Caco-2 (cell line): ENCODE measurements around the gene PCAT7. TPM values are rescaled to one million over a fixed set of nuclear protein-coding genes. Genes with fewer than 3 reads are reported as not detected.
"Not testable (repeated sequence)": the region's sequence is repeated elsewhere in the genome, so short reads cannot be mapped to it uniquely, and the experiment has no call there.

ENCODE experiments used
- Bru-seq: library from RNA; stranded (reverse); fragments of 400-500 nt; gene quantifications from one replicate; lab custom pipeline; 2021; lab: Mats Ljungman, UMichigan
- BruChase-seq, 2 experiments: library from RNA; stranded (reverse); fragments of 400-500 nt; gene quantifications; one replicate each; lab custom pipeline; 2021; lab: Mats Ljungman, UMichigan
- BruUV-seq: library from RNA; stranded (reverse); fragments of 400-500 nt; replicated peaks from 2 replicates; lab custom pipeline; 2021; lab: Mats Ljungman, UMichigan
- CTCF ChIA-PET: fragments of 300-600 bp; sonication (Branson Sonifier 250); formaldehyde crosslinking; loops from one replicate; lab custom pipeline; 2022; ENCODE audit warnings: antibody characterized with exemption; lab: Charles Lee
- POLR2A ChIA-PET: fragments of 300-600 bp; sonication (Branson Sonifier 250); formaldehyde crosslinking; loops from one replicate; lab custom pipeline; 2022; ENCODE audit warnings: antibody characterized with exemption; lab: Charles Lee
- DNase-seq, 2 experiments: peaks; one replicate each; pipeline versions ENCODE4 v3.0.0 to v3.0.0-alpha.2; 2020 to 2022
- H3K27me3 ChIP-seq: replicated peaks from 2 replicates; pipeline ENCODE4 v1.6.0; 2011; ENCODE audit warnings: low read length; ENCODE audit not compliant: control insufficient read depth, insufficient read depth
- H3K36me3 ChIP-seq: 2 replicates; pipeline ENCODE4 v1.5.1; 2011; ENCODE audit warnings: low read length; ENCODE audit not compliant: control insufficient read depth, insufficient read depth
- H3K4me1 ChIP-seq: fragments of 250-450 bp; sonication (Bioruptor Pico); 2 replicates; pipeline ENCODE4 v1.5.1; 2020; ENCODE audit warnings: mild to moderate bottlenecking
- H3K4me3 ChIP-seq: 2 replicates; pipeline ENCODE4 v1.5.1; 2011; ENCODE audit warnings: low read depth, mild to moderate bottlenecking, control low read depth, low read length
- H3K9me3 ChIP-seq: fragments of 250-450 bp; sonication (Bioruptor Pico); 2 replicates; pipeline ENCODE4 v1.5.1; 2020; ENCODE audit warnings: mild to moderate bottlenecking, moderate library complexity
- H3K27ac Mint-ChIP-seq: one replicate; pipeline ENCODE4 v1.8.0; 2022; ENCODE audit warnings: mixed read lengths; ENCODE audit not compliant: unreplicated experiment
- H3K27me3 Mint-ChIP-seq: one replicate; pipeline ENCODE4 v1.8.0; 2022; ENCODE audit warnings: mixed read lengths; ENCODE audit not compliant: insufficient read depth, unreplicated experiment
- H3K36me3 Mint-ChIP-seq: one replicate; pipeline ENCODE4 v1.8.0; 2022; ENCODE audit warnings: mild to moderate bottlenecking, mixed read lengths; ENCODE audit not compliant: insufficient read depth, unreplicated experiment
- H3K4me1 Mint-ChIP-seq: one replicate; pipeline ENCODE4 v1.8.0; 2022; ENCODE audit warnings: low read depth, mixed read lengths; ENCODE audit not compliant: unreplicated experiment
- H3K4me3 Mint-ChIP-seq: one replicate; pipeline ENCODE4 v1.8.0; 2022; ENCODE audit warnings: mild to moderate bottlenecking, moderate library complexity, mixed read lengths; ENCODE audit not compliant: unreplicated experiment
- H3K9me3 Mint-ChIP-seq: one replicate; pipeline ENCODE4 v1.8.0; 2022; ENCODE audit warnings: mixed read lengths; ENCODE audit not compliant: unreplicated experiment
- intact Hi-C: fragments of 100-400 bp; cut with micrococcal nuclease; formaldehyde crosslinking; loops from one replicate; pipeline ENCODE4 v1.10.0; 2022; ENCODE audit not compliant: unreplicated experiment
- long read RNA-seq: library from polyadenylated mRNA; stranded (forward); transcript quantifications from one replicate; pipeline ENCODE4 v2.0.0, GENCODE V29; 2022
- total RNA-seq: library from RNA; stranded (reverse); gene quantifications from 2 replicates; pipeline ENCODE4 v1.2.3, GENCODE V29; 2022
- TF ChIP-seq, protein P1 (sequence below), 2 experiments: fragments of 200-600 bp in 1 of 2; IDR thresholded peaks; 1 replicate in 1 of 2; 2 replicates in 1 of 2; pipeline versions ENCODE4 v1.5.1 to v1.8.0; 2011 to 2022; ENCODE audit warnings: antibody characterized with exemption in 1 of 2, control low read depth in 1 of 2, inconsistent platforms in 1 of 2, low read depth in 1 of 2, low read length in 1 of 2, mild to moderate bottlenecking in 1 of 2, moderate library complexity in 1 of 2; ENCODE audit not compliant: insufficient read depth in 1 of 2, severe bottlenecking in 1 of 2, unreplicated experiment in 1 of 2

Gene PCAT7
- total RNA-seq (10.4 and 10.6 TPM in 2 replicates), Bru-seq, nascent RNA (percentile 58 among the genes with signal in this experiment), BruChase-seq, experiment 1, labeled RNA remaining after a 2-hour chase (percentile 58 among the genes with signal in this experiment), BruChase-seq, experiment 2, labeled RNA remaining after a 6-hour chase (percentile 62 among the genes with signal in this experiment)
- long read RNA-seq, partial matches to known transcripts: 0 of 13 reads
- long read RNA-seq, other reads (novel, unspliced or antisense): 6 of 13 reads

DNA sequence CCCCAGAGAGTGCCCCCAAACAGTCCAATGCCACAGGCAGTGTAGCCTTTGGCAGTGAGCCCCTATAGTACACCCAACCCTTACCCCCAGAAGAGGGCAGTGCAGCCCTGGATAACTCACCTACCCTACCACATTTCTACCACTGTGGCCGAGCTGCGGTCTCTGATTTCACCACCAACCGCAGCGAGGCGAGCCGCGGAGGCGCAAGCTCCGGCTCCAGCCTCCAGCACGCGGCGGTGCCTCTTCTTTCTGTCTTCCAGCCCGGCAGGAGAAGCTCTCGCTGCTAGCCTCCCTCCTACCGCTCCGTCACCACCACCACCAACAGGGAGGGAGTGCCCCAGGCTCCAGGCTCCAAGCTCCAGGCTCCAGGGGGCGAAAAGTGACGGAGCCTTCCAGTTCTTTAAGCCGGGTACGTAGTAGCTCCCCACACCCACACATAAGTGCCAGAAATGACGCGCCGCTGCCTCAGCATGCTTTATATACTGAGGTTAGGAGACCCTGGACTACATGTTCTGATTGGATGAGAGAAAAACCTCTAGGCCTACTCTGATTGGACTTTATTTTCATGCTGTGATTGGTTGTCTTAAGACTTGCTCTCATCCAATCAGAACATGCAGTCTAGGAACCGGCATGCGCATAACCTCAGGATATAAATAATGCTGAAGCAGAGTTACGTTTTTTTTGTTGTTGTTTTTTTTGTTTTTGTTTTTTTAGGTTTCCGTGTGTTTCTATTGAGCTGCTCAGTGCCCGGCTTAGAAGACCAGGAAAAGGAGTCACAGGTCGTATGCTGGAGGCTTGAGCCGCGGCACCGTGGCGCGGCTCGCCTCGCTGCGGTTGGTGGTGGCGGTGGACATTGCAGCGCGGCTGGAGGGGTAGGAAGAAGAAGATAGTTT lies at the start of gene PCAT7:
TSS of gene PCAT7 (plus strand) at position 645 of the 893 bp plus-strand sequence.
- peak; percentile 87 to 89 for DNase-seq
- intact Hi-C loops: loop anchor here (1.0 to 5.0 kb wide), 6 partner anchors 49 to 614 kb away; no protein-coding TSS in a partner anchor
- Mint-ChIP-seq H3K4me3 (no peak within 1 kb of the TSS), H3K27me3 (no peaks in the 10 kb centered on the region), H3K9me3 (no peaks in the 10 kb centered on the region), H3K36me3 (peaks cover 23% of the 10 kb centered on the region), H3K4me1 (peaks cover 11% of the 10 kb centered on the region), H3K27ac (no peak within 1 kb of the TSS)
- no peaks in the 10 kb centered on the region for H3K27me3 ChIP-seq
- BruUV-seq: no TSS peak
- no peaks in the 10 kb centered on the region for H3K9me3 ChIP-seq
- H3K4me3 ChIP-seq: peak within 1 kb of the TSS; percentile 48
- TF ChIP-seq, protein P1, sequence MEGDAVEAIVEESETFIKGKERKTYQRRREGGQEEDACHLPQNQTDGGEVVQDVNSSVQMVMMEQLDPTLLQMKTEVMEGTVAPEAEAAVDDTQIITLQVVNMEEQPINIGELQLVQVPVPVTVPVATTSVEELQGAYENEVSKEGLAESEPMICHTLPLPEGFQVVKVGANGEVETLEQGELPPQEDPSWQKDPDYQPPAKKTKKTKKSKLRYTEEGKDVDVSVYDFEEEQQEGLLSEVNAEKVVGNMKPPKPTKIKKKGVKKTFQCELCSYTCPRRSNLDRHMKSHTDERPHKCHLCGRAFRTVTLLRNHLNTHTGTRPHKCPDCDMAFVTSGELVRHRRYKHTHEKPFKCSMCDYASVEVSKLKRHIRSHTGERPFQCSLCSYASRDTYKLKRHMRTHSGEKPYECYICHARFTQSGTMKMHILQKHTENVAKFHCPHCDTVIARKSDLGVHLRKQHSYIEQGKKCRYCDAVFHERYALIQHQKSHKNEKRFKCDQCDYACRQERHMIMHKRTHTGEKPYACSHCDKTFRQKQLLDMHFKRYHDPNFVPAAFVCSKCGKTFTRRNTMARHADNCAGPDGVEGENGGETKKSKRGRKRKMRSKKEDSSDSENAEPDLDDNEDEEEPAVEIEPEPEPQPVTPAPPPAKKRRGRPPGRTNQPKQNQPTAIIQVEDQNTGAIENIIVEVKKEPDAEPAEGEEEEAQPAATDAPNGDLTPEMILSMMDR (IDR thresholded peaks at IDR 0.05; ENCODE audit: insufficient read depth in 1 of 2, low read depth in 1 of 2, low read length in 1 of 2, severe bottlenecking in 1 of 2, unreplicated experiment in 1 of 2): peak; percentile 67 to 78
- ChIA-PET POLR2A (interaction anchor here (0.5 to 1.5 kb wide), 10 partner anchors 18 to 1504 kb away, joined by 3 to 15 read pairs (median 4); no protein-coding TSS in a partner anchor), CTCF (interaction anchor here (0.8 to 2.0 kb wide), 10 partner anchors 32 to 613 kb away, joined by 3 to 16 read pairs (median 6); no protein-coding TSS in a partner anchor)
- 0 out of 2 replicates have a peak, but pooled peaks cover 3% of the 10 kb centered on the region for H3K4me1 ChIP-seq
- H3K36me3 ChIP-seq: no peaks in the 10 kb centered on the region; the same call in 1 of the 2 replicates

DNA sequence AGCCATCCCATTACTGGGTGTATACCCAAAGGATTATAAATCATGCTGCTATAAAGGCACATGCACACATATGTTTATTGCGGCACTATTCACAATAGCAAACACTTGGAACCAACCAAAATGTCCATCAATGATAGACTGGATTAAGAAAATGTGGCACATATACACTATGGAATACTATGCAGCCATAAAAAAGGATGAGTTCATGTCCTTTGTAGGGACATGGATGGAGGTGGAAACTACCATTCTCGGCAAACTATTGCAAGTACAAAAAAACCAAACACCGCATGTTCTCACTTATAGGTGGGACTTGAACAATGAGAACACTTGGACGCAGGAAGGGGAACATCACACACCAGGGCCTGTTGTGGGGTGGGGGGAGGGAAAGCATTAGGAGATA lies 48.5 kb upstream of the PCAT7 start:
- H3K4me3 Mint-ChIP-seq, POLR2A ChIA-PET, BruUV-seq, CTCF ChIA-PET, H3K27ac Mint-ChIP-seq, H3K4me1 ChIP-seq, H3K36me3 Mint-ChIP-seq, H3K27me3 Mint-ChIP-seq, DNase-seq, H3K9me3 ChIP-seq, H3K36me3 ChIP-seq, H3K9me3 Mint-ChIP-seq, intact Hi-C loops, H3K4me3 ChIP-seq, H3K27me3 ChIP-seq: not testable (repeated sequence)
- H3K4me1 Mint-ChIP-seq: peaks cover 12% of the 10 kb centered on the region

- no peaks in the 10 kb centered on the region for H3K9me3 Mint-ChIP-seq
- H3K36me3 Mint-ChIP-seq: no peaks in the 10 kb centered on the region
- no peak overlapping the region for H3K4me3 Mint-ChIP-seq
- no peaks in the 10 kb centered on the region for H3K27me3 Mint-ChIP-seq
- BruUV-seq: no TSS peak
- H3K9me3 ChIP-seq: no peaks in the 10 kb centered on the region
- intact Hi-C loops: no loop called here
- H3K4me1 Mint-ChIP-seq: peaks cover 12% of the 10 kb centered on the region
- CTCF ChIA-PET: no interaction called here
- no peaks in the 10 kb centered on the region for H3K36me3 ChIP-seq
- no peak overlapping the region for H3K4me3 ChIP-seq
- POLR2A ChIA-PET: no interaction called here
- H3K27me3 ChIP-seq: no peaks in the 10 kb centered on the region
- peak in 1 of 2 experiments; percentile 28 for DNase-seq
- TF ChIP-seq, protein P1 (IDR thresholded peaks at IDR 0.05; ENCODE audit: insufficient read depth in 1 of 2, low read depth in 1 of 2, low read length in 1 of 2, severe bottlenecking in 1 of 2, unreplicated experiment in 1 of 2): no peak
- H3K4me1 ChIP-seq: peaks cover 6% of the 10 kb centered on the region; the same call in 1 of the 2 replicates
- H3K27ac Mint-ChIP-seq: no peak overlapping the region
Measured at GRCh38 chr9:94507531-94508258, 47.2 kb upstream of the PCAT7 start.
